ENCODE data around the gene LMNTD2.
A peak's percentile ranks its signal among the peaks of the same experiment; 100 is the strongest.

GRCh38 chr11:554428-555226, 5.9 kb downstream of the LMNTD2 start:
- TF ChIP-seq EZH2phosphoT487 (IDR thresholded peaks at IDR 0.05; ENCODE audit: low read depth, severe bottlenecking, unreplicated experiment), result no peak
- TF ChIP-seq, protein P1, sequence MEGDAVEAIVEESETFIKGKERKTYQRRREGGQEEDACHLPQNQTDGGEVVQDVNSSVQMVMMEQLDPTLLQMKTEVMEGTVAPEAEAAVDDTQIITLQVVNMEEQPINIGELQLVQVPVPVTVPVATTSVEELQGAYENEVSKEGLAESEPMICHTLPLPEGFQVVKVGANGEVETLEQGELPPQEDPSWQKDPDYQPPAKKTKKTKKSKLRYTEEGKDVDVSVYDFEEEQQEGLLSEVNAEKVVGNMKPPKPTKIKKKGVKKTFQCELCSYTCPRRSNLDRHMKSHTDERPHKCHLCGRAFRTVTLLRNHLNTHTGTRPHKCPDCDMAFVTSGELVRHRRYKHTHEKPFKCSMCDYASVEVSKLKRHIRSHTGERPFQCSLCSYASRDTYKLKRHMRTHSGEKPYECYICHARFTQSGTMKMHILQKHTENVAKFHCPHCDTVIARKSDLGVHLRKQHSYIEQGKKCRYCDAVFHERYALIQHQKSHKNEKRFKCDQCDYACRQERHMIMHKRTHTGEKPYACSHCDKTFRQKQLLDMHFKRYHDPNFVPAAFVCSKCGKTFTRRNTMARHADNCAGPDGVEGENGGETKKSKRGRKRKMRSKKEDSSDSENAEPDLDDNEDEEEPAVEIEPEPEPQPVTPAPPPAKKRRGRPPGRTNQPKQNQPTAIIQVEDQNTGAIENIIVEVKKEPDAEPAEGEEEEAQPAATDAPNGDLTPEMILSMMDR (IDR thresholded peaks at IDR 0.05; ENCODE audit: poor library complexity), result peak; percentile 62
- no peak for TF ChIP-seq EZH2 (IDR thresholded peaks at IDR 0.05; ENCODE audit: borderline replicate concordance)
